Stimulated activated CD4-positive, alpha-beta T cell treated with anti-CD3 and anti-CD28 coated beads, Interleukin-15, amount 100 ng/mL, for 1 hour (primary cell): ENCODE measurements around the gene SYN1.

Experiments used
- DNase-seq, 2 donors: peaks; one replicate each; pipeline ENCODE4 v3.0.0-alpha.2; 2020; ENCODE audit warnings: low read depth in 1 of 2, low spot score in 1 of 2

SYN1 gene

GRCh38 chrX:47574547-47575301 lies 44.9 kb downstream of the SYN1 start:
- no peak for DNase-seq

- no peak for DNase-seq
Measured at GRCh38 chrX:47574076-47574546, 45.5 kb downstream of the SYN1 start.

GRCh38 chrX:47573341-47574075 lies 46.1 kb downstream of the SYN1 start:
- no peak for DNase-seq

- no peak for DNase-seq
Measured at GRCh38 chrX:47572773-47573340, 46.8 kb downstream of the SYN1 start.

GRCh38 chrX:47571896-47572295 lies 47.8 kb downstream of the SYN1 start:
- no peak for DNase-seq

GRCh38 chrX:47571215-47571614 lies 48.4 kb downstream of the SYN1 start:
- no peak for DNase-seq

GRCh38 chrX:47570794-47571193 lies 48.9 kb downstream of the SYN1 start:
- no peak for DNase-seq

GRCh38 chrX:47568656-47569295 lies 50.9 kb downstream of the SYN1 start:
- DNase-seq: no peak

- DNase-seq: no peak
Measured at GRCh38 chrX:47566841-47567240, 52.8 kb downstream of the SYN1 start.

- DNase-seq: no peak
Measured at GRCh38 chrX:47564438-47565085, 55.1 kb downstream of the SYN1 start.

GRCh38 chrX:47563801-47564315 lies 55.8 kb downstream of the SYN1 start:
- no peak for DNase-seq

- no peak for DNase-seq
Measured at GRCh38 chrX:47562615-47563243, 56.9 kb downstream of the SYN1 start.

- DNase-seq: no peak
Measured at GRCh38 chrX:47561659-47562151, 58.0 kb downstream of the SYN1 start.

GRCh38 chrX:47560934-47561658 lies 58.6 kb downstream of the SYN1 start, which contains the start of gene ARAF:
TSS of gene ARAF (plus strand) at chrX:47561205. CDS start at chrX:47562968, 1,763 bp downstream.
- DNase-seq: peak; percentile 76 to 90

GRCh38 chrX:47560179-47560933 lies 59.3 kb downstream of the SYN1 start:
- no peak for DNase-seq

- DNase-seq: no peak
Measured at GRCh38 chrX:47558436-47558835, 61.2 kb downstream of the SYN1 start.

- peak; percentile 56 to 59 for DNase-seq
Measured at GRCh38 chrX:47556045-47556623, 63.5 kb downstream of the SYN1 start.

GRCh38 chrX:47543496-47543895 lies 76.2 kb downstream of the SYN1 start:
- DNase-seq: no peak
